ENCODE data around the gene SLC2A5.

SLC2A5 gene, protein sequence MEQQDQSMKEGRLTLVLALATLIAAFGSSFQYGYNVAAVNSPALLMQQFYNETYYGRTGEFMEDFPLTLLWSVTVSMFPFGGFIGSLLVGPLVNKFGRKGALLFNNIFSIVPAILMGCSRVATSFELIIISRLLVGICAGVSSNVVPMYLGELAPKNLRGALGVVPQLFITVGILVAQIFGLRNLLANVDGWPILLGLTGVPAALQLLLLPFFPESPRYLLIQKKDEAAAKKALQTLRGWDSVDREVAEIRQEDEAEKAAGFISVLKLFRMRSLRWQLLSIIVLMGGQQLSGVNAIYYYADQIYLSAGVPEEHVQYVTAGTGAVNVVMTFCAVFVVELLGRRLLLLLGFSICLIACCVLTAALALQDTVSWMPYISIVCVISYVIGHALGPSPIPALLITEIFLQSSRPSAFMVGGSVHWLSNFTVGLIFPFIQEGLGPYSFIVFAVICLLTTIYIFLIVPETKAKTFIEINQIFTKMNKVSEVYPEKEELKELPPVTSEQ

GRCh38 chr1:9069326-9070100, at the start of gene SLC2A5:
SLC2A5 (minus strand) TSS chr1:9069635; CDS start chr1:9069536, 99 bp downstream.
- H3K36me3 ChIP-seq (ENCODE audit: control insufficient read depth, insufficient read depth, low read length): no peaks in the 10 kb centered on the region
- H3K27ac ChIP-seq (ENCODE audit: low read depth, low read length): peak within 1 kb of the TSS; percentile 46
- H3K4me3 ChIP-seq (ENCODE audit: low read depth, low read length): no peak within 1 kb of the TSS
- H3K27me3 ChIP-seq (ENCODE audit: control insufficient read depth, insufficient read depth, low read length): no peaks in the 10 kb centered on the region
- peaks cover 13% of the 10 kb centered on the region; the same call in 1 of the 2 replicates for H3K4me1 ChIP-seq (ENCODE audit: control insufficient read depth, insufficient read depth, low read length)
- no peaks in the 10 kb centered on the region for H3K9me3 ChIP-seq (ENCODE audit: control insufficient read depth, insufficient read depth, low read length)
- H3K9ac ChIP-seq (ENCODE audit: low read depth, low read length): no peak within 1 kb of the TSS

- Histone ChIP-seq H3K9ac (ENCODE audit: low read depth, low read length) (no peak overlapping the region), H3K36me3 (ENCODE audit: control insufficient read depth, insufficient read depth, low read length) (no peaks in the 10 kb centered on the region), H3K27me3 (ENCODE audit: control insufficient read depth, insufficient read depth, low read length) (no peaks in the 10 kb centered on the region), H3K9me3 (ENCODE audit: control insufficient read depth, insufficient read depth, low read length) (no peaks in the 10 kb centered on the region), H3K4me3 (ENCODE audit: low read depth, low read length) (no peak overlapping the region), H3K27ac (ENCODE audit: low read depth, low read length) (no peak overlapping the region), H3K4me1 (ENCODE audit: control insufficient read depth, insufficient read depth, low read length) (no peaks in the 10 kb centered on the region)
Observed at GRCh38 chr1:9118186-9118585, 48.8 kb upstream of the SLC2A5 start.

GRCh38 chr1:9115351-9116205, 46.1 kb upstream of the SLC2A5 start:
- Histone ChIP-seq H3K9ac (ENCODE audit: low read depth, low read length) (no peak overlapping the region), H3K36me3 (ENCODE audit: control insufficient read depth, insufficient read depth, low read length) (no peaks in the 10 kb centered on the region), H3K9me3 (ENCODE audit: control insufficient read depth, insufficient read depth, low read length) (no peaks in the 10 kb centered on the region), H3K27ac (ENCODE audit: low read depth, low read length) (no peak overlapping the region), H3K4me1 (ENCODE audit: control insufficient read depth, insufficient read depth, low read length) (no peaks in the 10 kb centered on the region; the same call in 1 of the 2 replicates), H3K27me3 (ENCODE audit: control insufficient read depth, insufficient read depth, low read length) (no peaks in the 10 kb centered on the region), H3K4me3 (ENCODE audit: low read depth, low read length) (no peak overlapping the region)

GRCh38 chr1:9112961-9113880, 43.8 kb upstream of the SLC2A5 start:
- H3K4me1 ChIP-seq (ENCODE audit: control insufficient read depth, insufficient read depth, low read length): no peaks in the 10 kb centered on the region; the same call in 1 of the 2 replicates
- H3K4me3 ChIP-seq (ENCODE audit: low read depth, low read length): no peak overlapping the region
- no peak overlapping the region for H3K9ac ChIP-seq (ENCODE audit: low read depth, low read length)
- H3K36me3 ChIP-seq (ENCODE audit: control insufficient read depth, insufficient read depth, low read length): no peaks in the 10 kb centered on the region
- H3K27ac ChIP-seq (ENCODE audit: low read depth, low read length): peak overlapping the region; percentile 55
- no peaks in the 10 kb centered on the region for H3K9me3 ChIP-seq (ENCODE audit: control insufficient read depth, insufficient read depth, low read length)
- H3K27me3 ChIP-seq (ENCODE audit: control insufficient read depth, insufficient read depth, low read length): no peaks in the 10 kb centered on the region

DNA sequence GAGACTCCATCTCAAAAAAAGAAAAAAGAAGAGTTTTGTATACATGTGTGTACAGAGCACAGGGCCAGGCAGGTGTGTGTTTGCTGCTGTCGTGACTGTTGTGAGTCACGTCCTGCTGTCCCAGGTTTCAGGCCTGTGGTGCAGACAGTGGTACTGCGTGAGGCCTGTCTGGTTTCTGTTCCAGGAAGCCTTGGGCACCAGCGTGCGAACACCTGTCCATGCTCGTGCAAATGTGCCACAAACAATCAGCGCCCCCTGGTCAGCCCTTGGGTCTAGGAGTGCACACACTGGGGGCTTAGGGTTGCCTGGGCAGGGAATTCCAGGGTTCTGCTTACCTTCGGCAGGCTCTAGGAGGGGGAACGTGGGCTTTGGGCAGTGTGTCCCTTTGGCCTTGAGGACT, 42.5 kb upstream of the SLC2A5 start:
- Histone ChIP-seq H3K36me3 (ENCODE audit: control insufficient read depth, insufficient read depth, low read length) (no peaks in the 10 kb centered on the region), H3K4me3 (ENCODE audit: low read depth, low read length) (no peak overlapping the region), H3K4me1 (ENCODE audit: control insufficient read depth, insufficient read depth, low read length) (no peaks in the 10 kb centered on the region; the same call in 1 of the 2 replicates), H3K9ac (ENCODE audit: low read depth, low read length) (no peak overlapping the region), H3K27me3 (ENCODE audit: control insufficient read depth, insufficient read depth, low read length) (no peaks in the 10 kb centered on the region), H3K27ac (ENCODE audit: low read depth, low read length) (no peak overlapping the region), H3K9me3 (ENCODE audit: control insufficient read depth, insufficient read depth, low read length) (no peaks in the 10 kb centered on the region)

DNA sequence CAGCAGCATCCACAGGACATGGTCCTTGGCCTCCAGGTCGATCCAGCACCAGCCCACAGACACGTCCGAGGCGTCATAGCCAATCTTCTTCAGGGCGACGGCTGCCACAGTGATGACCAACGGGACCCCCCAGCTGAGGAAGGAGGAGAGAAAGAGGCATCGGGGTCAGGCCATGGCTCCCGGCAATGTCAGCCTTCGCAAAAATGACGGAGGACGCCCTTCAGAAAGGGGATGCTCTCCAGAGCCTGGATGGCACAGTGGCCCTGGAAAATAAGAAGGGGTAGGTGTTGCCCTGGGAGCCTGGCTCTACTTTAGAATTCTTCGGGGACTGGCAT, 41.9 kb upstream of the SLC2A5 start:
- H3K36me3 ChIP-seq (ENCODE audit: control insufficient read depth, insufficient read depth, low read length): no peaks in the 10 kb centered on the region
- no peaks in the 10 kb centered on the region for H3K27me3 ChIP-seq (ENCODE audit: control insufficient read depth, insufficient read depth, low read length)
- no peak overlapping the region for H3K4me3 ChIP-seq (ENCODE audit: low read depth, low read length)
- H3K4me1 ChIP-seq (ENCODE audit: control insufficient read depth, insufficient read depth, low read length): no peaks in the 10 kb centered on the region; the same call in 1 of the 2 replicates
- H3K27ac ChIP-seq (ENCODE audit: low read depth, low read length): no peak overlapping the region
- H3K9me3 ChIP-seq (ENCODE audit: control insufficient read depth, insufficient read depth, low read length): no peaks in the 10 kb centered on the region
- no peak overlapping the region for H3K9ac ChIP-seq (ENCODE audit: low read depth, low read length)

DNA sequence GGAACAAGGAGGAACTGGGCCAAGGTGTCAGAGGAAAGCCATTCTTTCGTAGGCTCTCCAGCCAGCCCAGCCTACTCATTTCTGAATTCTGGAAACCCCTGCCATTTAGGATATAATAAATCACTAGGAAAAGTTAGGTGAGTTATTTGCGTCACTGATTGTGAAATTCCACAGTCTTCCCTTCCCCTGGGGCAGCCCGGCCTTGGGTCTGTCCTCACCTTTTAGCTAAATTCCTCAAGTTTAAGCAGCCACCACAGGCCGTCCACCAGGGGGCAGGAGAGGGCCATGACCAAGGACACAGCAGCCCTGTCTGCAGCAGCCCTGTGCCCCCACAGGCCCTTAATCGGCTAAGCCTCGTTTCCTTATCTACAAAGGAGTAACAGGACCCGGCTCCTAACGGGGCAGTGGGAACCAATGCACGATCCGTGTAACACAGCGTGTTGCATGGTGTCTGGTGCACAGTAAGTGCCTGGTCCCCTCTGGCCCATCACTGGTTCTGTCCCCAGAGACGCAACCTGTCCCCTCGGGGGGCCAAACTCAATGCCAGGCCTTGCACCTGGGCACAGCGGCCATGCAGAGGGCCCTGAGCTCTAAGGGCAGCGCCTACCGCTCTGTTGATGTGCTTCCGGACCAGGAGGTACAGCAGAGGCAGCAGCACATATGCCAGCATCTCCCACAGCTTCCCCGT, 41.4 kb upstream of the SLC2A5 start:
- Histone ChIP-seq H3K27me3 (ENCODE audit: control insufficient read depth, insufficient read depth, low read length) (no peaks in the 10 kb centered on the region), H3K9me3 (ENCODE audit: control insufficient read depth, insufficient read depth, low read length) (no peaks in the 10 kb centered on the region), H3K4me1 (ENCODE audit: control insufficient read depth, insufficient read depth, low read length) (no peaks in the 10 kb centered on the region; the same call in 1 of the 2 replicates), H3K9ac (ENCODE audit: low read depth, low read length) (no peak overlapping the region), H3K36me3 (ENCODE audit: control insufficient read depth, insufficient read depth, low read length) (no peaks in the 10 kb centered on the region), H3K27ac (ENCODE audit: low read depth, low read length) (no peak overlapping the region), H3K4me3 (ENCODE audit: low read depth, low read length) (no peak overlapping the region)

DNA sequence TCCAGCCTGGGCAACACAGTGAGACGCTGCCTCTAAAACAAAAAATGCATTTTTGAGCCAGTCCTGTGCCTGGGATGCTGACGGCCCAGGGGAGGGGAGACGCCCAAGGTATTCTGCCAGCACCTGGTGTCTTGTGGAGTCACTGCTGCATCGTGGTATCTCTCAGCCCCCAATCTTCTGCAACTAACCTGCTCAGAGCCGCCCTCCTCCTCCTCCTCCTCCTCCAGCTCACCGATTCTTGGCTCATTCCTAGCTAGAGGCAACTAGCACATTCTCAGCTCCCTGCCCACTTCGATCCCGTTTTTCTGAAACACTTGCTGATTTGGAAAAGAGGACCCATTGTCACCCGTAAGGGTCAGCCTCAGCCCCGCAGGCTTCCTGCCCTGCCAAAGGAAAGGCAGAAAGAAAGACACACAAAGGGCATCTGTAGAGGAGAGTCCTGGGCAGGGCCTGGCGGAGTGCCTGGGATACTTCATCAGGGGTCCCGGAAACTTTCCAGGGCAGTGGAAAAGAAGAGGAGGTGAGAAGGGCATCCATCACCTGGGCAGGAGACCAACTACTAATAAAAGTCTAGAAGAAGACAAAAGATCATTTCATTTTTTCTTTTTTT, 38.7 kb upstream of the SLC2A5 start:
- Histone ChIP-seq H3K4me3 (ENCODE audit: low read depth, low read length) (no peak overlapping the region), H3K9me3 (ENCODE audit: control insufficient read depth, insufficient read depth, low read length) (no peaks in the 10 kb centered on the region), H3K36me3 (ENCODE audit: control insufficient read depth, insufficient read depth, low read length) (no peaks in the 10 kb centered on the region), H3K27me3 (ENCODE audit: control insufficient read depth, insufficient read depth, low read length) (no peaks in the 10 kb centered on the region), H3K9ac (ENCODE audit: low read depth, low read length) (no peak overlapping the region), H3K27ac (ENCODE audit: low read depth, low read length) (no peak overlapping the region), H3K4me1 (ENCODE audit: control insufficient read depth, insufficient read depth, low read length) (no peaks in the 10 kb centered on the region; the same call in 1 of the 2 replicates)

DNA sequence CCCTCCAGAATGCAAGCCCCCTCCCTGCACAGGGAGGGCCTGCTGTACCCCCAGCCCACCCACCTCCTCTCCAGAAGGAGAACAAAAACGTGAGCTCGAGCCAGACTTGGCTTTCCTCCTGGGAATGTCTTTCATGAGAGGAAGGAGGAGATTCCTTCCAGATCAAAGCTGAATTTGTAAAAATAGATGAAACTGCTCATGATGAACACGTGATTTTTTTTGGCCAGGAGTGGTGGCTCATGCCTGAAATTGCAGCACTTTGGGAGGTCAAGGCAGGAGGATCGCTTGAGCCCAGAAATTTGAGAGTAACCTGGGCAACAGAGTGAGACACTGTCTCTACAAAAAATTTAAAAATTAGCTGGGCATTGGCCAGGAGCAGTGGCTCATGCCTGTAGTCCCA, 37.7 kb upstream of the SLC2A5 start:
- Histone ChIP-seq H3K27ac (ENCODE audit: low read depth, low read length) (no peak overlapping the region), H3K9me3 (ENCODE audit: control insufficient read depth, insufficient read depth, low read length) (no peaks in the 10 kb centered on the region), H3K9ac (ENCODE audit: low read depth, low read length) (no peak overlapping the region), H3K27me3 (ENCODE audit: control insufficient read depth, insufficient read depth, low read length) (no peaks in the 10 kb centered on the region), H3K4me3 (ENCODE audit: low read depth, low read length) (no peak overlapping the region), H3K4me1 (ENCODE audit: control insufficient read depth, insufficient read depth, low read length) (peaks cover 3% of the 10 kb centered on the region; the same call in 1 of the 2 replicates), H3K36me3 (ENCODE audit: control insufficient read depth, insufficient read depth, low read length) (no peaks in the 10 kb centered on the region)
